ENCODE measurements around the gene NOXO1.
"Not testable (repeated sequence)": the region's sequence is repeated elsewhere in the genome, so short reads cannot be mapped to it uniquely, and the experiment has no call there.

The NOXO1 gene

GRCh38 chr16:1963806-1964505 lies 17.3 kb downstream of the NOXO1 start:
- no peak for DNase-seq (ENCODE audit: low read depth in 4 of 4, low spot score in 1 of 4)

DNA sequence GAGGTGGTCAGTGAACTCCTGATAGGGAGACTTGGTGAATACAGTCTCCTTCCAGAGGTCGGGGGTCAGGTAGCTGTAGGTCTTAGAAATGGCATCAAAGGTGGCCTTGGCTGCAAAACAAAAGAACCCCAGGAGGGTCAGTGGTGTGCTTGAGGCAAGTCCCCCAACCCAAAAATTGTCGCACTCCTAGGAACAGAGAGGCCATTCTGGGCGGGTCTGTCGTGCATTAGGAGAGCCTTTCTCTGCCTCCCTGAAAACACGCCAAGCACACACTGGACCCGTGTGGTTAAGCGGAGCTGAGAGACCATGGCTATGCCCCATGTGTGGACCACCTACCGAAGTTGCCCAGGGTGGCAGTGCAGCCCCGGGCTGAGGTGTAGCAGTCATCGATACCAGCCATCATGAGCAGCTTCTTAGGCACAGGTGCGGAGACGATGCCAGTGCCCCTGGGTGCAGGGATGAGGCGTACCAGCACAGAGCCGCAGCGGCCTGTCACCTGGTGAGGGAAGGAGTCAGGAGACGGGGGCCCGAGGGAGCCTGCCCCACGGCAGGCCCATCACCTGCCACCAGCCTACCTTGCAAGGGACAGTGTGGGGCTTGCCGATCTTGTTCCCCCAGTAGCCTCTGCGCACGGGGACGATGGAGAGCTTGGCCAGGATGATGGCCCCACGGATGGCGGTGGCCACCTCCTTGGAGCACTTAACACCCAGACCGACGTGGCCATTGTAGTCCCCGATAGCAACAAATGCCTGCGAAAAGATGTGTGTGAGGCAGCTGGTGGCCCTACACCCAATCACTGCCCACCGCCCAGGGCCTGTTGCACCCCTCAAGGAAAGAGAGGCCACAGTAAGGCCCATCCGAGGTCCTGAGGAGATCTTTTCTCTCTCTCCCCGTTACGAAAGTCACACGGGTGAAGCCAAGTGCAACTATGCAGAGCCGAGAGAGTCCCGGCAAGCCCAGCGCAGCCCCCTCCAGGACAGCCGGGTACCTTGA lies 18.8 kb downstream of the NOXO1 start:
- not testable (repeated sequence) for DNase-seq (ENCODE audit: low read depth in 4 of 4, low spot score in 1 of 4)

- DNase-seq (ENCODE audit: low read depth in 4 of 4, low spot score in 1 of 4) = no peak
Observed at GRCh38 chr16:1961651-1962067, 19.6 kb downstream of the NOXO1 start.

GRCh38 chr16:1960665-1961630 lies 20.3 kb downstream of the NOXO1 start:
- DNase-seq (ENCODE audit: low read depth in 4 of 4, low spot score in 1 of 4) = no peak

DNA sequence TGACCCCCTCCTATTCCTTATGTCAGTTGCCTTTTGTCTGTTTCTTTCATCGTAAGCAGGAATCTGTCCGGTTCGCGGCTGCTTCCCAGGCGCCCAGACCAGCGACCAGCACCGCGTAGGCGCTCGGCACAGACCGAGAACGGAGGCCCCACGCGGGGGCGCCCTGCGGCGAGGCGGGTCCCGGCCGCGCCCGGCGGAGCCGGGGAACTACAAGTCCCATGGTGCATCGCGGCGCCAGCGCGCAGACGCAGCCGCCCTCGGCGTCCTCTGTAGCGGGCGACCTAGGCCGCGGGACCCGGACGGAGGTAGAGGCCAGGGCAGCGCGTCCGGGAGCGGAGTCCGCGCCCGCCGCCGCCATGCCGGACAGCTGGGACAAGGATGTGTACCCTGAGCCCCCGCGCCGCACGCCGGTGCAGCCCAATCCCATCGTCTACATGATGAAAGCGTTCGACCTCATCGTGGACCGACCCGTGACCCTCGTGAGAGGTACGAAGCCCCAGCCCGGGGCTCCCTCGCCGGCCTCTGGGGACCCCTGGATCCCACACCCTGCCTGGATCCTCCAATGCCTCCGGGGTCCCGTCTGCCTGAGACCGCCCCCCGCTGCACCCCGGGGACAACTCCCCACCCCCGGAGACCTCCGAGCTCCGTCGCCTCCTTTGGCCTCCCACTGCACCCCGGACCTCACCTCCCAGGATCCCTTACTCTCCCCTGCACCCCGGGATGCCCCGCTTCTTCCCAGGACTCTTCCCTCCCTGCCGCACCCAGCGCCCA lies 21.8 kb downstream of the NOXO1 start, which contains the start of gene NDUFB10:
TSS of gene NDUFB10 (plus strand) at position 270 of the 771 bp plus-strand sequence. CDS start at position 357, 87 bp downstream.
- DNase-seq (ENCODE audit: low read depth in 4 of 4, low spot score in 1 of 4) = peak; percentile 83 to 91 (median 91)

DNA sequence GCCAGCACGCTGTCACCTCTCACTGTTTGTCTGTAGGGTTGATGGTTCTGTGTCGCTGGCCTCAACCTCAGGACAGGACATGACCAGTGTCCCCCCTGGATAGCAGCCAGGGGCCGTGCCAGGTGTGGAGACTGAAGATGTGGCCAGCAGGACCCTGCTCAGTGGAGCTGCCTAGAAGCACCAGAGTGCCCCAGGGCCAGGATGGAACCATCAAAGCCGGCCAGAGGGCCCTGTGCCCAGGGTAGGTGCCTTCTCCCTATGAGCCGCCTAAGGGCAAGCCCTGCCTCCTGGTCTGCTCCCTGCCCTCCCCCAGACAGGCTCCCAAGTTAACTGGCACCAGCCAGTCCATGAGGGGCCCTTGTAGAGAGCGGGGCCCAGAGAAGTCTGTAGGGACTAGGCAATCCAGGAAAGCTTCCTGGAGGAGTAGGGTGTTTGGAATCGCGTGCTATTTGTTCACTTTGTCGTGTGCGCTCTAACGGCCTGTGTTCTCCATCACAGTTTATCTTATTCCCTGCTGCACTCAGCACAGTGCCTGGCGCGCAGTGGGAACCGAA lies 22.5 kb downstream of the NOXO1 start:
- no peak for DNase-seq (ENCODE audit: low read depth in 4 of 4, low spot score in 1 of 4)

DNA sequence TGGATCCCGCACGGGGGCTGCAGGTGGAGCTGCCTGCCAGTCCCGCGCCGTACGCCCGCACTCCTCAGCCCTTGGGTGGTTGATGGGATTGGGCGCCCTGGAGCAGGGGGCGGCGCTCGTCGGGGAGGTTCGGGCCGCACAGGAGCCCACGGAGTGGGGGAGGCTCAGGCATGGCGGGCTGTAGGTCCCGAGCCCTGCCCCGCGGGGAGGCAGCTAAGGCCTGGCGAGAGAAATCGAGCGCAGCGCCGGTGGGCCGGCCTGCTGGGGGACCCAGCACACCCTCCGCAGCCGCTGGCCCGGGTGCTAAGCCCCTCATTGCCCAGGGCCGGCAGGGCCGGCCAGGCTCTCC lies 23.2 kb downstream of the NOXO1 start:
- not testable (repeated sequence) for DNase-seq (ENCODE audit: low read depth in 4 of 4, low spot score in 1 of 4)

DNA sequence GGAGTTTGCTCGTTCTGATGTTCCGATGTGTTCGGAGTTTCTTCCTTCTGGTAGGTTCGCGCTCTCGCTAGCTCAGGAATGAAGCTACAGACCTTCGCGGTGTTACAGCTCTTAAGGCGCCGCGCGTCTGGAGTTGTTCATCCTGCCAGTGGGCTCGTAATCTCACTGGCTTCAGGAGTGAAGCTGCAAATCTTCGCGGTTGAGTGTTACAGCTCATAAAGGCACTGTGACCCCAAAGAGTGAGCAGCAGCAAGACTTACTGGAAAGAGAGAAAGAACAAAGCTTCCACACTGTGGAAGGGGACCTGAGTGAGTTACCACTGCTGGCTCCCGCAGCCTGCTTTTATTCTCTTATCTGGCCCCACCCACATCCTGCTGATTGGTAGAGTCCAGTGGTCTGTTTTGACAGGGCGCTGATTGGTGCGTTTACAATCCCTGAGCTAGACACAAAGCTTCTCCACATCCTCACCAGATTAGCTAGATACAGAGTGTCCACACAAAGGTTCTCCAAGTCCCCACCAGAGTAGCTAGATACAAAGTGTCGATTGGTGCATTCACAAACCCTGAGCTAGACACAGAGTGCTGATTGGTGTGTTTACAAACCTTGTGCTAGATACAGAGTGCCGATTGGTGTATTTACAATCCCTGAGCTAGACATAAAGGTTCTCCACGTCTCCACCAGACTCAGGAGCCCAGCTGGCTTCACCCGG lies 23.7 kb downstream of the NOXO1 start:
- DNase-seq (ENCODE audit: low read depth in 4 of 4, low spot score in 1 of 4) = not testable (repeated sequence)

DNA sequence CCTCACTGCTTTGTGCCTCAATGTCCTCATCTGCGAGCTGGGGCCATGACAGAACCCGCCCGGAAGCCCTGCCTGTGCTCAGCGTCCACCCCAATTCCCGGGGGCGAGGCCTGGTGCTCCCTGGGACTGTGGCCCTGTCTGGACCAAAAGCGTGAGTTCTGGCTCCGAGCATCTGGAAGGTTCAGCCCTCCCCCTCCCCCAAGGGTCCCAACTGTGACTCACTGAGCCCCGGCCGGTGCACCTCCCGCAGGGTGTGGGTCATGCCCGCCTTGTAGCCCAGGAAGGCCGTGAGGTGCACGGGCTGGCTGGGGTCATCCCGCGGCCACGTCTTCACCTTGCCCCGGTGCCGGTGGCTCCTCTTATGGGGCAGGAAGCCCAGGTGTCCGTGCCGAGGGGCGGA lies 27.5 kb downstream of the NOXO1 start:
- no peak for DNase-seq (ENCODE audit: low read depth in 4 of 4, low spot score in 1 of 4)

- no peak for DNase-seq (ENCODE audit: low read depth in 4 of 4, low spot score in 1 of 4)
Observed at GRCh38 chr16:1950559-1950958, 30.7 kb downstream of the NOXO1 start.

DNA sequence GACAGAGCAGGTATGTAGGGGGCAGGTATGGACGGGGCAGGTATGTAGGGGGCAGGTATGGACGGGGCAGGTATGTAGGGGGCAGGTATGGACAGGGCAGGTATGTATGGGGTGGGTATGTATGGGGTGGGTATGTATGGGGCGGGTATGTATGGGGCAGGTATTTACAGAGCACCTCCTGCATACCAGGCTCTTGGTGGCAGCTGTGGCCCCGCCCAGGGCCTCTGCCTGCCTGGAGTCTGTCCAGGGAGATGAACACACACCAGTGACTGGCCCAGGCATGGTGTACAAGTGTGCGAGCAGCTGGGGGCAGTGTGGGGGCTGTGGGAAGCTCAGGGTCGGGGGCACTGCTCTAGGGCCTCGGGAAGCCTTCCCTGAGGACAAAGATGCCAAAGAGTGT lies 31.2 kb downstream of the NOXO1 start:
- no peak for DNase-seq (ENCODE audit: low read depth in 4 of 4, low spot score in 1 of 4)

DNA sequence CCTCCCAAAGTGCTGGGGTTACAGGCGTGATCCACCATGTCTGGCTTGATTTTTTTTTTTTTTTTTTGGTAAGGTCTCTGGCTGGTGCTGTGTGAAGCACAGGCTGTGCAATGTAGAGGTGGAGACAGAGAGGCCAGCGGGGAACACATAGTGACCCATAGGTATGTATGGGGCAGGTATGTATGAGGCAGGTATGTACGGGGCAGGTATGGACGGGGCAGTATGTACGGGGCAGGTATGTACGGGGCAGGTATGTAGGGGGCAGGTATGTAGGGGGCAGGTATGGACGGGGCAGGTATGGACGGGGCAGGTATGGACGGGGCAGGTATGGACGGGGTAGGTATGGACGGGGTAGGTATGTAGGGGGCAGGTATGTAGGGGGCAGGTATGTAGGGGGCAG lies 31.8 kb downstream of the NOXO1 start:
- DNase-seq (ENCODE audit: low read depth in 4 of 4, low spot score in 1 of 4) = no peak

GRCh38 chr16:1947369-1947670 lies 33.9 kb downstream of the NOXO1 start:
- DNase-seq (ENCODE audit: low read depth in 4 of 4, low spot score in 1 of 4) = no peak

DNA sequence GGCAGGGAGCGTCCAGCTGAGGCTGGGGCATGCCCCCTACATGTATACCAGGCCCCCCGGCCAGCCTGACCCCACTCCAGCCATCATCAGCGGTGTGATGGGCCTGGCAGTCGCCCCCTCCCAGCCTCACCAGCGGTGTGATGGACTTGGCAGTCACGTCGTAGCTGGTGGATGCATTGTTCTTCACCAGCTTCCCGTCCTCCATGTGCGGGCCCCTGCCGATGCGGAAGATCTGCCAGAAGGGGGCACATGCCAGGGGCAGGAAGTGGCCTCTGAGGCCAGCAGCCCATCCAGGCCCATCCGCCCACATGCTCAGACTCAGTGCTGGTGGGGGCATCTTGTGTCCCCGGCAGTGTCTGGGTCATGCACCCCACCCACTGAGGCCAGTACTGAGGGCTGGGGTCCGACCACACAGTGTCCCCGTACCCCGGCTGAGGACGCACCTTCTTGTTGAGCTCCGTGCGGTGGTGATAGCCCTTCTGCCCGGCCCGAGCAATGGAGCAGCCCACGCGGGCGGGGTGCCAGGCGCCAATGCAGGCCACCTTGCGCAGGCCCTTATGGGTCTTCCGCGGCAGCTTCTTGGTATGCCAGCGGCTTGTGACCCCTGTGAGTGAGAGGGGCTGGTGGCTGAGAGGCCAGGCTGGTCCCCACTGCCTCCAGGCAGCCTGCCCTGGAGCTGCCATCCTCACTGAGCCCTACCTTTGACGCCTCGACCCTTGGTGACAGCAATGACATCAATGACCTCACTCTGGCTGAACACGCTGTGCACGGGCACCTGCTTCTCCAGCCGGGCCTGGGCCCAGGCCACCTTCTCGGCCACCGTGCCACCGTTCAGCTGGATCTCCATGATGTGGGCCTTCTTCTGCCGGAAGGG lies 34.5 kb downstream of the NOXO1 start:
- no peak for DNase-seq (ENCODE audit: low read depth in 4 of 4, low spot score in 1 of 4)

DNA sequence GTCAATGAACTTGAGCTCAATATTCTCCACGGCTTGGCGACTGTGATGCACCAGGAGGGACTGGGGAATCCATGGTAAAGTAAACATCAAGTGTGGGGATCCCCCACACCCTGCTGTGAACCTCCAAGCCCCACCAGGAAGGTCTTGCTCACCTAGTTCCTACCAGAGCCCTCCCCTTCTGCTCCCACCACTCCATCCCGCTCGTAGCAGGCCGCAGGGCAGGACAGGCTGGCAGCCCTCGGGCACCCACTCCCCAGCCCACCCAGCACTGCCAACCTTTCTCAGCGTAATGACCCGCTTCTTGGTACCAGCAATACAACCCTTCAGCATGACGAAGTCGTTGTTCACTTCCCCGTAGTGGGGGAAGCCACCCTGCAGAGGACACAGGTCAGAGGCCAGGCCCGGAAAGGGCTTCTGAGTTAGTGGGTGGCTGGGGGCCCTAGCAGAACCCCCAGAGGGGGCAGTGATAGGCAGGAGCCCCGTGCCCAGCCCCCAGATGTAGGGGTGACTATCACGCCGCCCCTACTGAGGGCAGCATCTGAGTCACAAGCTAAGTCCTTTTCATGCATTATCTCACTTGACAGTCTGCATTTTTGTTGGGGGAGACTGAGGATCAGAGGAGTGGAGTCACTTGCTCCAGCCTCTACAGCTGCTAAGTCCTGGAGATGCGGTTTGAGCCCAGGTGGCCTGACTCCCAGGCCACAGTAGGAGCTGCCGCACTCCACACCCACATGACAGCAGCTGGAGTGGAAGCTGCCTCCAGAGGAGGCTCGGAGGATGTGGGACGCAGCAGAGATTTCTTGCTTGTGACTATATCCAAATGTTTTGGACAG lies 35.5 kb downstream of the NOXO1 start:
- no peak for DNase-seq (ENCODE audit: low read depth in 4 of 4, low spot score in 1 of 4)

- DNase-seq (ENCODE audit: low read depth in 4 of 4, low spot score in 1 of 4) = no peak
Observed at GRCh38 chr16:1944612-1945199, 36.6 kb downstream of the NOXO1 start.

Data from stimulated activated CD4-positive, alpha-beta T cell treated with anti-CD3 and anti-CD28 coated beads, Interleukin-1b, Interleukin-23, amount 100 ng/mL, for 24 hours (primary cell).